Fibroblast of lung (primary cell): ENCODE measurements around the gene PMEPA1.

Experiments used
- EZH2 ChIP-seq: IDR thresholded peaks from 2 replicates; pipeline ENCODE4 v1.5.1; 2012; ENCODE audit warnings: low read length, control low read depth, mild to moderate bottlenecking; ENCODE audit errors: missing control alignments
- TF ChIP-seq, protein P1 (sequence below), 2 donors: IDR thresholded peaks in 1 of 2; conservative IDR thresholded peaks in 1 of 2; 1 replicate in 1 of 2; 2 replicates in 1 of 2; pipeline ENCODE4 v1.5.1; 2011 to 2012; ENCODE audit warnings: low read length in 2 of 2, control low read depth in 1 of 2, inconsistent platforms in 1 of 2, low read depth in 1 of 2, mild to moderate bottlenecking in 1 of 2

- TF ChIP-seq, protein P1, sequence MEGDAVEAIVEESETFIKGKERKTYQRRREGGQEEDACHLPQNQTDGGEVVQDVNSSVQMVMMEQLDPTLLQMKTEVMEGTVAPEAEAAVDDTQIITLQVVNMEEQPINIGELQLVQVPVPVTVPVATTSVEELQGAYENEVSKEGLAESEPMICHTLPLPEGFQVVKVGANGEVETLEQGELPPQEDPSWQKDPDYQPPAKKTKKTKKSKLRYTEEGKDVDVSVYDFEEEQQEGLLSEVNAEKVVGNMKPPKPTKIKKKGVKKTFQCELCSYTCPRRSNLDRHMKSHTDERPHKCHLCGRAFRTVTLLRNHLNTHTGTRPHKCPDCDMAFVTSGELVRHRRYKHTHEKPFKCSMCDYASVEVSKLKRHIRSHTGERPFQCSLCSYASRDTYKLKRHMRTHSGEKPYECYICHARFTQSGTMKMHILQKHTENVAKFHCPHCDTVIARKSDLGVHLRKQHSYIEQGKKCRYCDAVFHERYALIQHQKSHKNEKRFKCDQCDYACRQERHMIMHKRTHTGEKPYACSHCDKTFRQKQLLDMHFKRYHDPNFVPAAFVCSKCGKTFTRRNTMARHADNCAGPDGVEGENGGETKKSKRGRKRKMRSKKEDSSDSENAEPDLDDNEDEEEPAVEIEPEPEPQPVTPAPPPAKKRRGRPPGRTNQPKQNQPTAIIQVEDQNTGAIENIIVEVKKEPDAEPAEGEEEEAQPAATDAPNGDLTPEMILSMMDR (conservative IDR thresholded peaks at IDR 0.05 in 1 of 2, IDR thresholded peaks at IDR 0.05 in 1 of 2; ENCODE audit: low read depth in 1 of 2, low read length in 2 of 2) = no peak
- TF ChIP-seq EZH2 = no peak
Measured at GRCh38 chr20:57650756-57651483, 58.9 kb downstream of the PMEPA1 start.
